ENCODE measurements around the gene TRPV5. TPM values are rescaled to one million over a fixed set of nuclear protein-coding genes. Genes with fewer than 3 reads are reported as not detected.

Gene TRPV5
- total and polyA plus RNA-seq, 2 of the 8 experiments (the other 6 are each of a cell fraction or from before 2014, with no cell fraction given): 0.03 TPM; not detected in 1

GRCh38 chr7:142945001-142945400 is 11.5 kb upstream of the TRPV5 start (continued):
- TF ChIP-seq ATF2 (IDR thresholded peaks at IDR 0.05; ENCODE audit: low read length) (no peak), SP4 (IDR thresholded peaks at IDR 0.05; ENCODE audit: low read length) (no peak), SUZ12 (IDR thresholded peaks at IDR 0.05; ENCODE audit: low read length) (no peak), TAF1 (IDR thresholded peaks at IDR 0.05; ENCODE audit: low read depth, low read length) (no peak), RBBP5 (IDR thresholded peaks at IDR 0.05; ENCODE audit: borderline replicate concordance, low read depth, low read length) (no peak), EP300 (IDR thresholded peaks at IDR 0.05; ENCODE audit: borderline replicate concordance in 1 of 2, low read depth in 2 of 2, low read length in 2 of 2) (no peak), POU5F1 (IDR thresholded peaks at IDR 0.05; ENCODE audit: low read depth, low read length) (no peak), TBP (IDR thresholded peaks at IDR 0.05; ENCODE audit: low read depth, low read length) (no peak)

All from H1 (cell line).